Spleen (tissue), 7 donors: ENCODE data around the gene EGLN3.

Experiments
- CTCF ChIP-seq, 11 experiments: fragments of 200-600 bp in 7 of 11; fragments of 450-650 bp in 4 of 11; sonication (generic) in 4 of 11; IDR thresholded peaks in 8 of 11; conservative IDR thresholded peaks in 3 of 11; 1 replicate in 7 of 11; 2 replicates in 4 of 11; pipeline versions ENCODE4 v1.4.0 to v1.8.0; 2016 to 2021; ENCODE audit warnings: antibody characterized with exemption in 11 of 11, inconsistent platforms in 4 of 11, mild to moderate bottlenecking in 1 of 11
- POLR2A ChIP-seq, 3 donors: fragments of 450-650 bp; IDR thresholded peaks; one replicate each; pipeline ENCODE4 v1.5.1; 2017; ENCODE audit warnings: antibody characterized with exemption in 3 of 3, mild to moderate bottlenecking in 1 of 3
- donor health status: DM: no; HTN: no; CAD: no; lungs with moderate emphysema.
- donor health status: DM: no; HTN: no; CAD: no.
- donor health status: DM: no; HTN: no; CAD: no.

GRCh38 chr14:33900706-33901105 lies 50.2 kb downstream of the EGLN3 start:
- TF ChIP-seq CTCF (IDR thresholded peaks at IDR 0.05 in 8 of 11, conservative IDR thresholded peaks at IDR 0.05 in 3 of 11) (no peak), POLR2A (IDR thresholded peaks at IDR 0.05) (no peak)
